BLaER1 (cell line): Measurements from ENCODE around the gene MCHR2.
"Not testable (repeated sequence)": the region's sequence is repeated elsewhere in the genome, so short reads cannot be mapped to it uniquely, and the experiment has no call there.

Experiments used
- H3K27ac ChIP-seq: shearing (Covaris generic); formaldehyde crosslinking; 2 replicates; pipeline ENCODE4 v1.8.1; 2022
- H3K27me3 ChIP-seq: shearing (Covaris generic); formaldehyde crosslinking; 2 replicates; pipeline ENCODE4 v1.8.1; 2022
- H3K36me3 ChIP-seq: shearing (Covaris generic); formaldehyde crosslinking; 2 replicates; pipeline ENCODE4 v1.8.1; 2022
- H3K4me1 ChIP-seq: shearing (Covaris generic); formaldehyde crosslinking; 2 replicates; pipeline ENCODE4 v1.8.1; 2022
- H3K4me2 ChIP-seq: shearing (Covaris generic); formaldehyde crosslinking; 2 replicates; pipeline ENCODE4 v1.8.1; 2022
- H3K4me3 ChIP-seq: shearing (Covaris generic); formaldehyde crosslinking; 2 replicates; pipeline ENCODE4 v1.8.1; 2022
- H3K9ac ChIP-seq: shearing (Covaris generic); formaldehyde crosslinking; 2 replicates; pipeline ENCODE4 v1.8.1; 2022
- H3K9me3 ChIP-seq: shearing (Covaris generic); formaldehyde crosslinking; 2 replicates; pipeline ENCODE4 v1.8.1; 2022
- H4K20me1 ChIP-seq: shearing (Covaris generic); formaldehyde crosslinking; 2 replicates; pipeline ENCODE4 v1.8.1; 2022
- Cebpa-rat ChIP-seq: shearing (Covaris generic); IDR thresholded peaks from 2 replicates; pipeline ENCODE4 v1.8.1; 2022

The MCHR2 gene, protein sequence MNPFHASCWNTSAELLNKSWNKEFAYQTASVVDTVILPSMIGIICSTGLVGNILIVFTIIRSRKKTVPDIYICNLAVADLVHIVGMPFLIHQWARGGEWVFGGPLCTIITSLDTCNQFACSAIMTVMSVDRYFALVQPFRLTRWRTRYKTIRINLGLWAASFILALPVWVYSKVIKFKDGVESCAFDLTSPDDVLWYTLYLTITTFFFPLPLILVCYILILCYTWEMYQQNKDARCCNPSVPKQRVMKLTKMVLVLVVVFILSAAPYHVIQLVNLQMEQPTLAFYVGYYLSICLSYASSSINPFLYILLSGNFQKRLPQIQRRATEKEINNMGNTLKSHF

DNA sequence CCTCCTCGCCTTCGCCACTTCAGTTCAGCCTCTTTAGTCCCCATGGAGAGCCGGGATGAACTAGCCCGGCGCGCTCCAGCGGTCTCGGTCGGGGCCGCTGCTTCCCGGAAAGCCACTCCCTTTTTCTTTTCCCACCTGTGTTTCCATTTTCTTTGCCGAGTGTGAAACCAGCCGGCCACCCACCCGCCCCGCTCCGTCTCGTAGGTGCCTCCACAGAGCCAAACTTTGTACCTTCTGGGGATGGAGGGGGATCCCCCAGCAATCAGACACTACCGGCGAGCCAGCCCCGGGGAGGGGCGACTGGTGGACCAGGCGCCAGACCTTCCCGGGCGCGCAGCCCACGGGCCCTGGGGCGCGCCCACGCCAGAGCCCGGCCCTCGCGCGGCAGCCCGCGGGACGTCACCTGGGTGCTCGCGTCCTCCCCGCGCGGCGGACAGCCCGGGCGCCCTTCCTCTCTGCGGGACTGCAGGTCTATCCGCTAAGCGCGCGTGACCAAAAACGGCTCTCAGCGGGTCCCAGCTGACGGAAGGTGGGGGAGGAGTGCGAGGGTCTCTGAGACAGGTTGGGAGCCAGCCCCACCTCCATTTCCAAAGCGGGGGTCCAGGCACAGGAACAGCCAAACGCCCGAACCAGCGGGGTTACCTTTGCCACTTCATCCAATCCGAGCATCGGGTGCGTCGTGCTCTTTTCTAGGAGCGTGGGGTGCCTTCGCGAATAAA lies at the start of gene MCHR2:
Gene MCHR2 (minus strand): TSS at position 691 of the 719 bp plus-strand sequence. CDS start 38,076 bp downstream, outside the sequence.
- Histone ChIP-seq H3K4me2 (no peak within 1 kb of the TSS), H3K9ac (no peak within 1 kb of the TSS), H3K4me3 (no peak within 1 kb of the TSS), H3K27me3 (no peaks in the 10 kb centered on the region), H4K20me1 (no peaks in the 10 kb centered on the region), H3K4me1 (no peaks in the 10 kb centered on the region), H3K9me3 (peaks cover 13% of the 10 kb centered on the region), H3K27ac (no peak within 1 kb of the TSS), H3K36me3 (no peaks in the 10 kb centered on the region)
- TF ChIP-seq Cebpa-rat, result no peak

DNA sequence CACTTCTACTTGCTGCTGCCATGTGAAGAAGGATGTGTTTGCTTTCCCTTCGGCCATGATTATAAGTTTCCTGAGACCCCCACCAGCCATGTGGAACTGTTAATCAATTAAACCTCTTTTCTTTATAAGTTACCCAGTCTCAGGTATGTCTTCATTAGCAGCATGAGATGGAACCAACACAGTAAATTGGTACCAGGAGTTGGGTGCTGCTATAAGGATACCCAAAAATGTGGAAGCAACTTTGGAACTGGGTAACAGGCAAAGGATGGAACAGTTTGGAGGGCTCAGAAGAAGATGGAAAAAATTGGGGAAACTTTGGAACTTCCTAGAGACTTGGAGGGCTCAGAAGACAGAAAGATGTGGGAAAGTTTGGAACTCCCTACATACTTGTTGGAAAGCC lies 44.5 kb upstream of the MCHR2 start:
- not testable (repeated sequence) for H3K4me1 ChIP-seq, H3K27me3 ChIP-seq, H3K4me2 ChIP-seq, H3K9ac ChIP-seq, H3K36me3 ChIP-seq, H3K27ac ChIP-seq, H4K20me1 ChIP-seq, H3K4me3 ChIP-seq, H3K9me3 ChIP-seq

DNA sequence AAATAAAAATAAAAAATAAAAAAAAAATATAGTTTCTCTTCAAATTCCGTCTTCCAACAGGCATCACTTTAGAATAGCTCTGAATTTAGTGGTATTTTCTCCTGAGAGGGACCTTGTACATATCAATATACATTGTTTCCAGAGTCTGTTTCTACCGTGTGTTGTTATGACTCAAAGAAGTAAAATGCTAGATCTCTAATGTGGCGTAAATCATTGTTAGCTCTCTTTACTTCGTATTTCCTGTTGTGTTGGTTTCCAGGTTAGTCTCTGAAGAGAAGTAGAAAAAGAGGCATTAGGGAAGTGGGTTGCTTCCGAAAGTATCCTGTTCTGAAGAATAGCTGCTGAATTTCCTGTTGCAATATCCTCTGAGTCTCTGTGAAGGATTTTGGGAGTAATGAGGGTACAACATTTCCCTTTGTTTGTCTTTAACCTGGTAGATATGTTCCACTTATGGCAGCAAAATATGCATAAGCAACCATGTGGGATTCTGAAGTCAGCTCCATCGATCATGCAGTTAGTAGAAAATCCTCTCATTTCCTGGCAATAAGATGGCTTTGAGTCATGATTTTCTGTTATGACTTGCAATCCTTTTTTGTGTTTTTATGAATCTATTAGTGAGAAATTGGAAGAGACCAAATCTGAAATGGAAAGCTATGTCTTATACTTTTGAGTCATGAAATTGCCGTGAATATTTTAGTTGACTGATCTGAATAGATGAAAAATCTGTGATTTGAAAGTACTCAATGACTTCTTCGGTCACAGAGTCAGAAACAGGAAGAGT lies 42.0 kb upstream of the MCHR2 start:
- H3K4me2 ChIP-seq, result no peak overlapping the region
- H3K9ac ChIP-seq, result no peak overlapping the region
- H4K20me1 ChIP-seq, result no peaks in the 10 kb centered on the region
- no peak overlapping the region for H3K27ac ChIP-seq
- H3K4me3 ChIP-seq, result no peak overlapping the region
- TF ChIP-seq Cebpa-rat, result no peak
- H3K9me3 ChIP-seq, result 0 out of 2 replicates have a peak, but pooled peaks cover 6% of the 10 kb centered on the region
- H3K4me1 ChIP-seq, result peaks cover 5% of the 10 kb centered on the region; the same call in 1 of the 2 replicates
- no peaks in the 10 kb centered on the region for H3K27me3 ChIP-seq
- no peaks in the 10 kb centered on the region for H3K36me3 ChIP-seq

DNA sequence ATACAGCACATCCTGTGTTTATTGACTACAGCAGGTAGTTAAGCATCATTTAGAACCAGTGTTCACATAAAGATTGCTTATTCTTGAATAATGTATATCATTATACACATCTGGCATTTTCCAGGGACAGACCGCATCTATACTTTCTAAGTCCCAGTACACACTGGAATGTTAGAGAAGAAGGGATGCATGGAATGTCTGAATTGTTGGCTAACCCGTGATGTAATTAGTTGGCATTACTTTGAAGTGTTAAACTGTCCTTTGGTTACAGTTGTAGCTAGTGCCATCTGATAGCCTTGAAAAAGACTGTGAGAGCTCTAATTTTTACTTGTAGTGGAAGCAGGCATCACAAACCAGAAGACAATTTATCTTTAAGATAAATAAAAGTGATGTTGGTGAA lies 29.8 kb upstream of the MCHR2 start:
- H3K36me3 ChIP-seq, result no peaks in the 10 kb centered on the region
- H3K27me3 ChIP-seq, result no peaks in the 10 kb centered on the region
- no peak for TF ChIP-seq Cebpa-rat
- no peak overlapping the region for H3K9ac ChIP-seq
- no peak overlapping the region for H3K4me3 ChIP-seq
- no peaks in the 10 kb centered on the region for H3K9me3 ChIP-seq
- no peaks in the 10 kb centered on the region for H3K4me1 ChIP-seq
- H4K20me1 ChIP-seq, result no peaks in the 10 kb centered on the region
- H3K4me2 ChIP-seq, result no peak overlapping the region
- H3K27ac ChIP-seq, result no peak overlapping the region

DNA sequence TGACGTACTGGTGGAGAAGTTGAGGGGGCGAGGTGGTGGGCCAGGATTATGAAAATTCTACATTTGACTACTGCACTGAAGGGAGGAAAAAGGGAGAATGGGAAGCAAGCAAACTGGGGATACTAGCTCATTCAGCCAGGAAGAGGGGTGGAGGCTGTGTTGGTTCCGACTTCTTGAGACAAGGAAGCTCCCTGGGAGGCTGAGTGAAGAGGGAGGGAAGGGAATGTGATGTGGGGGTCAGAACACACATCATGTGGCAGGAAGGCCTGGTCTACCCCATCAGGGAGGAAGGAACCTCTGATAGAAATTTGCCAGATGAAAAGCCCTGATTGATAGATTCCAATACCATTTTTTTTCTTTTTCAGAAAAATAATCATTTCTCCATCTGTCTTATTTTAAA lies 28.8 kb upstream of the MCHR2 start:
- Histone ChIP-seq H3K27ac (no peak overlapping the region), H4K20me1 (no peaks in the 10 kb centered on the region), H3K9me3 (peaks cover 6% of the 10 kb centered on the region), H3K4me3 (no peak overlapping the region), H3K27me3 (no peaks in the 10 kb centered on the region), H3K36me3 (no peaks in the 10 kb centered on the region), H3K4me2 (no peak overlapping the region), H3K9ac (no peak overlapping the region), H3K4me1 (no peaks in the 10 kb centered on the region)
- no peak for TF ChIP-seq Cebpa-rat

DNA sequence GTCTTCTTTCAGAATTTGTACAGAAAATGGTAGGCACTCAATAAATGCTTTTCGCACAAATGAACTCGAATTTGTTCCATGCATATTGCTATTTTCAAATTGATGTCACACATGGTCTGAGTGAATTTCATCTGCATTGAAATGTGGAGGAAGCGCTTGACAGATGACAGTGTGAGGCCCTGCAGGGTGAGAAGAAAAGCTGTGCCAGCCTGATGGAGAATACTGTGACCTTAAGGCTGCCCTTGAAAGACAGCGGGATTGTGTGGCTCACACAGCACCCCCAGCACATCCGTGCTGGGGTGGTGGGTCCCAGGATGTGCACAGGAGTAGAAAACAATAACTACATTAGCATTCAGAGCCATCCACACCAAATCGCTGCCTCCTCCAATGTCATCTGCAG lies 14.8 kb upstream of the MCHR2 start:
- Histone ChIP-seq H3K4me2 (no peak overlapping the region), H4K20me1 (no peaks in the 10 kb centered on the region), H3K36me3 (no peaks in the 10 kb centered on the region), H3K4me1 (no peaks in the 10 kb centered on the region), H3K9ac (no peak overlapping the region), H3K27me3 (no peaks in the 10 kb centered on the region), H3K9me3 (no peaks in the 10 kb centered on the region), H3K4me3 (no peak overlapping the region), H3K27ac (no peak overlapping the region)
- TF ChIP-seq Cebpa-rat, result no peak

DNA sequence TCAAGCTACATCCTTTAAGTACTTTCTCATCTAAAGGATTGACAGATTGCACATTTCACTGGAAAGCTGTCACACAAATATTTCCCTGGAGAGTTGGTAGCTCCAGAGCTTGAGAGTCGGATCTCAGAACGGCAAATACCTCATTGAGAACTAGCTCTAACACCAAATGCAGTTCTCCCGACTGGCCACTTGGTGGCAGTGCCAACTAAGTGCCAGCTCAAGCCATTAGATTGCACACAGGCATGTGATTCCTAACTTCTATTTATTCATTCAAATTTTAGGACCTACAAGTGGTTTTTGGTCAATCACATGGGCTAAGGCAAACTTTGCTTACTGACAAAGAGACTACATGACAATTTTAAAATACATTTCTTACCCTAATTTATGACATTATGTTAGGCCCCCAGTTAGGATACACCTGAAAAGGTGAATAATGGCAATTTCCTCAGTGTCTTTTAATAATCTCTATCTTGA lies 7.9 kb upstream of the MCHR2 start:
- H3K9me3 ChIP-seq, result no peaks in the 10 kb centered on the region
- no peak overlapping the region for H3K4me2 ChIP-seq
- H3K36me3 ChIP-seq, result no peaks in the 10 kb centered on the region
- TF ChIP-seq Cebpa-rat, result no peak
- H3K4me1 ChIP-seq, result no peaks in the 10 kb centered on the region
- H3K27ac ChIP-seq, result no peak overlapping the region
- H4K20me1 ChIP-seq, result no peaks in the 10 kb centered on the region
- no peak overlapping the region for H3K4me3 ChIP-seq
- H3K27me3 ChIP-seq, result no peaks in the 10 kb centered on the region
- no peak overlapping the region for H3K9ac ChIP-seq

DNA sequence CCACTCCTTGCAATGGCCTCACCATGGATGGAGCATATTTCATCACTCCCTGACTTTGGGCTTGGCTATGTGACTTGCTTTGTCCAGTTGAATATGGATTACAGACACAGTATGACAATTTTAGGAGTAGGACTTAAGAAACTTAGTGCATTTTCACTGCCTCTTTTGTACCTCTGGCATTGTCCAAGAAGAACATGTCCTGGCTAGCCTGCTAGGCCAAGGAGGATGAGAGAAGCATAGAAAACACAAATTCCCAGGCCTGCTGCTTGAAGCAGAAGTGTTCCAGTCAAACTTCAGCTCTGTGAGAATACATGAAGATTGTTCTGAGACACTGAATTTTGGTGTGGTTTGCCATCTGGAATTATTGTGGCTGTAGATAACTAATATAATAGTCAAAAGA lies 3.1 kb upstream of the MCHR2 start:
- no peak overlapping the region for H3K4me3 ChIP-seq
- no peaks in the 10 kb centered on the region for H4K20me1 ChIP-seq
- TF ChIP-seq Cebpa-rat, result no peak
- peaks cover 13% of the 10 kb centered on the region for H3K9me3 ChIP-seq
- H3K9ac ChIP-seq, result no peak overlapping the region
- H3K27me3 ChIP-seq, result no peaks in the 10 kb centered on the region
- H3K36me3 ChIP-seq, result no peaks in the 10 kb centered on the region
- H3K4me1 ChIP-seq, result no peaks in the 10 kb centered on the region
- no peak overlapping the region for H3K27ac ChIP-seq
- H3K4me2 ChIP-seq, result no peak overlapping the region

DNA sequence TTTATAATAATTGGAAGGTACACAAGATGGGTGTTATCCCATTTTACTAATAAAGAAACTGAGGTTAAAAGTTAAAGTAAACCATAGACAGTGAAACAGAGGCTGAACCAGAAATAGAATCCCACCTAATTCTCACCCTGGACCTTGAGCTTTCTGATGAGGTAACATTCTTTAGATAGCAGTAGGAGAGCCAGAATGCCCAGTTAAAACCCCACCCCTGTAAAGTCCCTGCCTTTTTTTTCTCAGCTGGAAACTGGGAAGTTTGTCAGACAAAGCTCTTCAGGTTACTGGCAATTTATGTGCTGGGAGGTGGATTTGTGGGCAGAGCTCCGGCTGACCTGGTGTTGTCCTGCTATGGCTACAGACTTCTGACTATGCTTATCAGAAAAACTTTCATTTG lies 1.9 kb upstream of the MCHR2 start:
- Histone ChIP-seq H3K4me3 (no peak overlapping the region), H3K27ac (no peak overlapping the region), H3K9me3 (peaks cover 13% of the 10 kb centered on the region), H3K36me3 (no peaks in the 10 kb centered on the region), H3K4me1 (no peaks in the 10 kb centered on the region), H3K9ac (no peak overlapping the region), H3K27me3 (no peaks in the 10 kb centered on the region), H3K4me2 (no peak overlapping the region), H4K20me1 (no peaks in the 10 kb centered on the region)
- no peak for TF ChIP-seq Cebpa-rat

DNA sequence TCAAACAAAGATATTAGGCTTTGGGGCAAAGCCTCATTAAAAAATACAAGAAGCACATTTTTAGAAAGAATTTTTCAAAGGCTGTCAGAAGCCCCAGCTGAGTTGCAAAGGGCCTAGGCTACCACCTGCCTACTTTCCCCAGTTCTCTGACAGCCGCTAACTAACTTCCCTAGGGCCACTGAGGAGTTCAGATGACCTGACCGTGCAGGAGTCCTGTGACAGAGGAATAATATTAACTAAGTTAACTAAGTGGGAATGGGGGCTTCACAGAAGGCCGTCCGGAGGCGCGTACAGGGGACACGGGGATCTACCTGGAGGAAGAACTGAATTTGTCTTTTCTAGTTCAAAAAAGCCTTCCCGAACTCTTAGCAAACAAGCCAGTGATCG lies 884 bp downstream of the MCHR2 start:
- Histone ChIP-seq H4K20me1 (no peaks in the 10 kb centered on the region), H3K4me3 (no peak overlapping the region), H3K27ac (no peak overlapping the region), H3K9ac (no peak overlapping the region), H3K36me3 (no peaks in the 10 kb centered on the region), H3K9me3 (peaks cover 13% of the 10 kb centered on the region), H3K27me3 (no peaks in the 10 kb centered on the region), H3K4me2 (no peak overlapping the region), H3K4me1 (no peaks in the 10 kb centered on the region)
- TF ChIP-seq Cebpa-rat, result no peak
